Loucy (cell line): Measurements from ENCODE around the gene ADAMTS16.

Source experiments
- CTCF ChIP-seq: fragments of 200-600 bp; sonication (generic); conservative IDR thresholded peaks from 2 replicates; pipeline ENCODE4 v1.5.1; 2014; ENCODE audit warnings: mild to moderate bottlenecking, antibody characterized with exemption, low read length
- EZH2phosphoT487 ChIP-seq: fragments of 200-600 bp; IDR thresholded peaks from 2 replicates; pipeline ENCODE4 v1.6.1; 2018; ENCODE audit warnings: antibody characterized with exemption, mild to moderate bottlenecking, moderate library complexity, borderline replicate concordance

- TF ChIP-seq CTCF (no peak), EZH2phosphoT487 (no peak)
Observed at GRCh38 chr5:5347442-5347841, 207.3 kb downstream of the ADAMTS16 start.
